C4-2B (cell line): ENCODE data around the gene TMTC2.

Source experiments
- H3K27ac ChIP-seq: fragments of 450-650 bp; 2 replicates; pipeline ENCODE4 v1.5.1; 2017
- CTCF ChIP-seq: fragments of 450-650 bp; conservative IDR thresholded peaks from 2 replicates; pipeline ENCODE4 v1.5.1; 2017; ENCODE audit warnings: mild to moderate bottlenecking
- ZFX ChIP-seq: fragments of 450-650 bp; IDR thresholded peaks from 2 replicates; pipeline ENCODE4 v1.6.1; 2017

Gene TMTC2

GRCh38 chr12:83044736-83045135 lies 358.0 kb downstream of the TMTC2 start:
- TF ChIP-seq CTCF (no peak), ZFX (no peak)
- H3K27ac ChIP-seq, result no peak overlapping the region

GRCh38 chr12:83046019-83046418 lies 359.3 kb downstream of the TMTC2 start:
- TF ChIP-seq CTCF (no peak), ZFX (no peak)
- H3K27ac ChIP-seq, result no peak overlapping the region

DNA sequence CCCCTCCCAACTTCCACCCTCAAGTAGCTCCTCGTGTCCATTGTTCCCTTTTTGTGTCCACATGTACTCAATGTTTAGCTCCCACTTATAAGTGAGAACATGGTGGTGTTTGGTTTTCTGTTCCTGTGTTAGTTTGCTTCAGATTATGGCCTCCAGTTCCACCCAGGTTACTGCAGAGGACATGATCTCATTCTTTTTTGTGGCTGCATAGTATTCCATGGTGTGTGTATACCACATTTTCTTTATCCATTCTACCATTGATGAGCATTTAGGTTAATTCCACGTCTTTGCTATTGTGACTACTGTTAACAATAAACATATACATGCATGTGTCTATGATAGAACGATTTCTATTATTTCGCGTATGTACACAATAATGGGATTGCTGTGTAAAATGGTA lies 362.6 kb downstream of the TMTC2 start:
- H3K27ac ChIP-seq, result no peak overlapping the region
- TF ChIP-seq ZFX (no peak), CTCF (no peak)

DNA sequence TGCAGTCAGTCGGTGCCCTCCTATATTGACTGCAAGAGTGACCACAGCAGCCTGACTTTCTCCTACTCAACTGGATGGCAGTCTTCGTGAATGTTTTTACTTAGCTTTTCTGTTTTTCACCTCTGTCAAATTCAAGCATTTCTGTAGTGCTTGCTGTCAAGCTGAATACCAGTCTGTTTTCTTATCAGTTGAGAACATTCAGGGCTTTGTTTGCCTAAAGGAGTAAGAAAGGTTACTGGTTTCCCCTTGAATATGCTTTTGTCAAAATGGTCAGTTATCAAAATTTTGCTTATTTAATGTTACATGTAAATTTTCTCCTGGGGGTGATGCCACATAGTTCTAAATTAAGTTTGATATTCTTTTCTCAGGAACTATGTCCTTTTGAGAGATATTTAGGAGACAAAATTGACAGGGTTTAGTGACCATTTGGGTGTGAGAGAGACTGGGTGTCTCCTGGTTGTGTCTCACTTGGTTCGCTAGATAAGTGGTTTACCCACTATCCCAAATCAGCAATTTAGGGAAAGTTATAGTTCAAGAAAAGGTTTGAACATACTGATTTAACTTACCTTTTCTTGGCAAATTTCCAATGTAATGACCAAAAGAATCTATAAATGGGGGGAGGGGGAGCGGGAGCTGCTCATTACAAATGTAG lies 366.3 kb downstream of the TMTC2 start:
- no peak for TF ChIP-seq CTCF
- TF ChIP-seq ZFX, result no peak

DNA sequence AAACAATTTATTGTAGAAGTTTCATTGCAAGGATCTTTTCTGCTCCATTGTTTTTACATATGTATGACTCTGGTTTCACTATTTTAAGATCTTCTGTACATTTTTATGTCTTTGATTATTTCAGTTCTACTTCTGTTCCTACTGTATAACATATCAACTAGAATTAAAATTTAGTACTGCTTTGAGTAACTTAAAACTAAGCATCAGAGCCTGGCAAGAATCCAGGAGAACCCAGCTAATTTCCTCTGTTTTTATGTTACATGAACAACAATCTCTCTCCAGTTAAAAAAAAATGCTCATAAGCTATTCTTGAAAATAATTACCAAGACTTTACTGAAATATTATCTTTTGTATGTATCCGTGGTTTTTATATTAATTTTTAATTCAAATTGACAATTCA lies 370.7 kb downstream of the TMTC2 start:
- H3K27ac ChIP-seq, result no peak overlapping the region
- TF ChIP-seq ZFX (no peak), CTCF (no peak)

More for the DNA sequence above, 366.3 kb downstream of the TMTC2 start:
- no peak overlapping the region for H3K27ac ChIP-seq

GRCh38 chr12:83059107-83059506 lies 372.4 kb downstream of the TMTC2 start:
- no peak for TF ChIP-seq ZFX
- no peak for TF ChIP-seq CTCF
- H3K27ac ChIP-seq, result no peak overlapping the region

DNA sequence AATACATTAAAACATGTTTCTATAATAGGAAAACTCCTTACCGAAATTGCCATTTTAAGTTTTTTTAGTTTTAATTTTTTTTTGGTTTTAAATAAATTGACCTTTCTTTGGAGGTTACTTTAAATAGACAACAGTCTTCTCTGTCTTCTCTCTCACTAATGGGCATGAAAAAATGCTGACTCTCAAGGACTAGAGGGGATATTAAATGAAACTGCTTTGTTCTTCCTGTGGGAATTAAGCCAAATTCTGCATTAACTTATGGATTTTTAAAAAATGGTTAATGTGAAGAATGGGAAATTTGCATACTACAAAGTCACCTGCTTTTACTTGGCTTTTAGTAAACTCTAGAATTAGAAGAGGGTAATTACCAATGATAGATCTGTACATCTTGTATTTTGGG lies 378.9 kb downstream of the TMTC2 start:
- H3K27ac ChIP-seq, result no peak overlapping the region
- TF ChIP-seq CTCF (no peak), ZFX (no peak)
